GM19468 (cell line): Measurements from ENCODE around the gene TBX4.
"Not testable (repeated sequence)": the region's sequence is repeated elsewhere in the genome, so short reads cannot be mapped to it uniquely, and the experiment has no call there.

ENCODE experiments used
- ATAC-seq: cut with Tn5 transposase; IDR thresholded peaks from one replicate; pipeline ENCODE4 v1.9.1; 2021; ENCODE audit warnings: mild to moderate bottlenecking, moderate library complexity, moderate number of reproducible peaks; ENCODE audit not compliant: unreplicated experiment; ENCODE audit errors: extremely low read depth

The TBX4 gene

DNA sequence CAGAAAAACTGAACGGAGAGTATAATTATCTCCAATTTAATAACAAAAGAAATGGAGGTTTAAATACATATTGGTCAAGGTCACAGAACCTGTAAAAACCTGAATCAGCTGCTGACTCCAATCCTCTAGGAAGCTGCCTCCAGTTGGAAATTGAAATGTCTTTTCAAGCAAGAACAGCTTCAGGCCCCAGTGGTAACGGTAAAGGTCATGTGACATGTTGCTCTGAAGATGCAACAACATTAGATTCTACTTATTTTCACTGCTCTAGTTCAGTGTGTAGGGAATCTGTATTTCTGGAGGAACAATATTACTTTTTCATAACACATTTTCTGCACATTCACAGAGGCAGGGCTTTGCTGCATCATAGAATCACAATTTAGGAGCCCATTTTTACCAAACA, 58.8 kb downstream of the TBX4 start:
- no peak for ATAC-seq

DNA sequence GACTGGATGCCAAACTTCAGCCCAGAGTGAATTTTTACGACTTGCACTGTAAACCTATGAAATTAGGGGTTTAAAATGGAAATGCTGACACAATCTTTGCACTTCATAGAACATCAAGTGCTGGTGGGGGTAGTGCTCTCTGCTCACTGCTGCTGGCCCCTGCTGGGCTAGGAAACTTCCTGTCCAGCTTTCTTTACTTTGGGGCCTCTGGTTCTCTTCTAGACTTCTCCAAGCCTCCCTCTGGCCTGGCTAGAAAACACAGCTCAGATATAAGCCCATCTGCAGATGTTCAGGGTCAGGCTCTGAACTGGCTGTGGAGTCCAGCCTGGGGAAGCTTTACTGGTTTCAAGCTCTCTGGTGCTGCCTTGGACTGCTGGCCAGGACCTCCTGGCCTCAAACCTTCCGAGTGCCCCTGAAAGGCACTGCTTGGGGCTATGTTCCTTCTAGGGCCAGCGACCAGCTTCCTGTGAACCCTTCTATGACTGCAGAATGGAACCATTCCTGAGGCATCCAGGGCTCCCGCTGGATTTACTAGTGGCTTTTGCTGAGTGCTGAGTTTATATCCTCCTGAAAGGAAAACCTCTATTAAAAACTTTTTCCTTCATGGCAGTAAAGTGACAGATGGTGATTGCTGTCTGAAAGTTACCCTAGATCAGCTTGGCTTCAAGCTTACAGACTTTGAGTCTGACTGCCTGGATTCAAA, 59.4 kb downstream of the TBX4 start:
- no peak for ATAC-seq

DNA sequence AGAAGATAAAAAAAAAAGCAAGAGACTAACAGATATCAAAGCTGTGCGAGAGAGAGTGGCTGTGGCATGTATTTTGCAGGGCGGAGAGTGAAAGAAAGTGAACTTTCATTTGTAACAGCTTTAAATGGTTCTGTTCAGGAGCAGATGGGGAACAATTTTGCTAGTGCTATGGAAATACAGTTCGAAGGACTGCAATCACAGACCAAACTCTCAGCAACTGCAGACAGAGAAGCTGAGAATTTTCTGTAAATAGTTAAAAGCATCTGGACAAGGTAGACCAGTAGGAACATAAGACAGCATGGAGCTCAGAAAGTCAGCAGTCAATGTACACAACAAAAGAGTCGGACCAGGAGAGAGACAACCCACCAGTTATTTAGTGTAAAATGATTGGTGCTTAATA, 62.3 kb downstream of the TBX4 start:
- no peak for ATAC-seq

DNA sequence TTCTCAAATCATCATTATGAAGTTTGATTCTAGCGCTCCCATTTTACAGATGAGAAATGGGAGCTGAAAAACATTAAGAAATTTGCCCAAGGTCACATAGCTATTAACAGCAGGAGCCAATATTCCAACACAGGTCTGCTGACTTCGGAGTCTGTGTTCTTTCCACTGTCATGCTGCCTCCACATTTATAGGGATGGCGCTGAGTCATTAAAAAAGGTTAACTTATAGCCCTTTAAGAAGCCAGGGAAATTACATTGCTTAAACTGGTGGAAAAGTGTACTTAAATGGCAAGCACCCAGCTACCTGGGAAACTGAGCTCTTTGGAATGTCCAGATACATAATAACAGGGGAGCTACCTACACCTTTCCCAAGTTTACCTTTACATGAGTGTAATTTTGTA, 65.0 kb downstream of the TBX4 start:
- ATAC-seq: no peak

DNA sequence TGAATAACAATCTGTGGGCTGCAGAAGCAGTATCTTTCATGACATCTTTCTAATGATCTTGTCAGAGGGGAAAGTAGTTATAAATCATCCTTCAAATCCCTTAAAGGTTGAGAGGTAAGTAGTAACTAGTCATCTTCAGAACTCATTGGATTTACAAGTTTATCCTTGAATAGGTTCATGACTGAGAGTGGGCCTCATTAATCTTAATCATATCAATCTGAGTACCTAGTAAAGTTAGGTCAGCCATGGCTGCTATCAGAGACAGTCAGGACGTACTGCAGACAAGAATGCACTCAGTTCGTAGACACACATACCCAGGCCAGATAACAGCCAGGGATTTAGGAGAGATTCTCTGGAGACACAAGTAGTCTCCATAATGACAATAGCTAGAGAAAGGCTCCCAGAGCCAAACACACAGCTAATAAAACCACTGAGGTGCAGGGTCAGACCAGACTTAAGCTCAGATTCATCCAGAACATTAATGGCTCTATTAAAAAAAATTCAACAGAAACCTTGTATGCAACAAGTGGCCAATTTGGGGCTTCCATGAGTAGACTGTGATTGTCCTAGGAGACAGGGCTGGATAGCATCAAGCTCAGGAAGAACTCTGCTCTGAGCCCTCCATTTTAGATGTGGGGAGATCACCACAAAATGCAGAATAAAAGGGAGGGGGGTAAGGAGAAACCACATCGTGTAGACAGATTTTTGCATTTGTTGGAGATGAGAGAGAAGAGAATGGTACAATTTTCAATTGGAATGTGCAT, 65.8 kb downstream of the TBX4 start:
- no peak for ATAC-seq

DNA sequence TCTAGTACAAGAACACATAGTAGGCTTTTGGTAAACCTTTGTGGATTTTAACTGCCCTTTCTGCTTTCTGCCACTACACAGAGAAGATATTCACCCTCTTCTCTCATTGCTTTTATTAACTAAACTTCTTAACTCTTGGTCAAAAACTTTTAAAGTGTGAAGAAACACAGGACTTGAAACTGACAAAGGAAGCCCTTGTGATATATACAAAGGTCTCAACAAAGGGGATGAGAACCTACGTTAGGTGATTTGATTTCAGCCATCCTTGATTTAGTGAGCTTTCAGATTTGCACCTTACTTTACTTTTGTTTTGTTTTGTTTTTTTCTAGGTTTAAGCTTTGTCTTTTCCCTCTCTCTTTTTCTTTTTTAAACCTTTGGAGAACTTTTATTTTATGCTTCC, 66.9 kb downstream of the TBX4 start:
- ATAC-seq: no peak

DNA sequence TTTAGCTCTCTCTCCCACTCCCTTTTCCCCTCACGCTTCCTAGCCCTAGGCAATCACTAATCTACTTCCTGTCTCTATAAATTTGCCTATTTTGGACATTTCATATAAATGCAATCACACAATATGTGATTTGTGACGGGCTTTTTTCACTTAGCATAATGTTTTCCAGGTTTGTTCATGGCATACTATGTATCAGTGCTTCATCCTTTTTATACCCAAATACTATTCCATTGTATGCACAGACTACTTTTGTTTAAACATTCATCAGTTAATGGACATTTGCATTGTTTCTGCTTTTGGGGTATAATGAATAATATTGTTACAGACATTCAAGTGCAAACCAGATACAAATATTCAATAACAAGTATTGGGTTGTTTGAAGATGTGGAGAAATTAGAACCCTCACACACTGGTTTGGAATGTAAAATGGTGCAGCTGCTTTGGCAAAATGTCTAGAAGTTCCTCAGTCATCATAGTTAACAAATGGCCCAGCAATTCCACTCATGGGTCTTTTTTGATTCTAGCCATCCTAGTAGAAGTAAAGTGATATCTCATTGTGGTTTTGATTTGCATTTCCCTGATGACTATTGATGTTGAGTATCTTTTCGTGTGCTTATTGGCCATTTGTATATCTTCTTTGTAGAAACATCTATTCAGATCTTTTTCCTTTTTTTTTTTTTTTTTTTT, 67.7 kb downstream of the TBX4 start:
- ATAC-seq: no peak

DNA sequence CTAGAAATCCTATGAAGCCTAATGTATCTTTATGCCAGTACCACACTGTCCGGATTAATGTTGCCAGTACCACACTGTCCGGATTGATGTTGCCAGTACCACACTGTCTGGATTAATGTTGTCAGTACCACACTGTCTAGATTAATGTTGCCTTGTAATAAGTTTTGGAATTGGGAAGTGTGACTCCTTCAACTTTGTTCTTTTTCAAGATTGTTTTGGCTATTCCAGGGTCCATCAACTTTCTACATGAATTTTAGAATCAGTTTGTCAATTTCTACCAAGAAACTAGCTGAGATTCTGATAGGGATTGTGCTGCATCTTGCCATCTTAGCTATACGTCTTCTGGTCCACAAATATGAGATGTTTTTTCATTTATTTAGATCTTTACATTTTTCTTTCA, 68.7 kb downstream of the TBX4 start:
- no peak for ATAC-seq

DNA sequence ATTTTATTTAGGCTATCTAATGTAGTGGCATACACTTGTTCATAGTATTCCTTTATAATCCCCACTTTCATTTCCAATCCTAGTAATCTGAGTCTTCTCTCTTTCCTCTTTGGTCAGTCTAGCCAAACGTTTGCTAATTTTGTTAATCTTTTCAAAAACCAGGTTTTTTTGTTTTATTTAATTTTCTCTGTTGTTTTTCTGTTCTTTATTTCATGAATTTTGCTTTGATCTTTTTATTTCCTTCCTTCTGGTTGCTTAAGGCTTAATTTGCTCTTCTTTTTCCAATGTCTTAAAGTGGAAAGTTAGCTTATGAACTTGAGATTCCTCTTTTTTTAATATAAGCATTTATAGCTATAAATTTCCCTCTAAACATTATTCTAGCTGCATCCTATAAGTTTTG, 69.9 kb downstream of the TBX4 start:
- ATAC-seq: no peak

DNA sequence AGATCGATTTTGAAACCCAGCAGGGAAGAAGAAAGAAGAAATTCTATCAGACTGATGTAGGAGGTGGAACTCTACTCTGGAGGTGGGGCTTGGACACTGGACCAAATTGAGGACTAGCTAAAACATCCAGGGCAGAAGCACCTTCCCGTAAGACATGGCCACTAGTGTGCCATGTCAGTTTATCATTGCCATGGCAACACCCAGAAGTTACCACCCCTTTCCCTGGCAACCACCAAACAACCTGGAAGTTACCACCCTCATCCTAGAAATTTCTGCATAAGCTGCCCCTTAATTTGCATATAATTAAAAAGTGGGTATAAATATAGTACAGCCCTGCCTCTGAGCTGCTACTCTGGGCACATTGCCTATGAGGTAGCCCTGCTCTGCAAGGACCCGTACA, 72.1 kb downstream of the TBX4 start:
- no peak for ATAC-seq

DNA sequence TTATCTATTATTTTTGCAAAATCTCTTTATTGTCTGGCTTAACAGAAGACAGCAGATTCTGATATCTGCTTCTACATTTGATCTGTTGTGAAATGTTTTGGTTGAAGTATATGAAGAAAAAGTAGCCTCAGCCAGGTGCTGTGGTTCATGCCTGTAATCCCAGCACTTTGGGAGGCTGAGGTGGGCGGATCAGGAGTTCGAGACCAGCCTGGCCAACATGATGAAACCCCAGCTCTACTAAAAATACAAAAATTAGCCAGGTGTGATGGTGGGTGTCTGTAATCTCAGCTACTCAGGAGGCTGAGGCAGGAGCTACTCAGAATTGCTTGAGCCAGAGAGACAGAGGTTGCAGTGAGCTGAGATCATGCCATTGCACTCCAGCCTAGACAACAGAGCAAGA, 75.2 kb downstream of the TBX4 start:
- not testable (repeated sequence) for ATAC-seq

DNA sequence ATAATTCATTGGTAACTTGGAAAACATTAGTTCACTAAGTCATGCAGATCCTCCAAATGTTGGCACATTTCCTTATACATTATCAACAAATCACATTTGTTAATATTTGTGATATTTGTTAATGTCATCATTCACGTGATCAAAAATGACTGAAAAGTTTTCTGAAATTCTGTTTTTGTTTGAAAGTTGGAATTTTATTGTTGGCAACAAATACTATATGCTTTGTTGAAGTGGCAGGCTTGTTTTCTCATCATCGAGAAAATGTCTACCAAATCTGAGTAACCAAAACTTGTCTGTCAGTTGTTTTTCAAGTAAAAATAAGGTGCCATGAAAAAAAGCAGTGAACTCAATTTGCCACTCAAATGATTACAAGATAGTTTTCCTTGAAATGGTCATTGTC, 75.9 kb downstream of the TBX4 start:
- no peak for ATAC-seq

DNA sequence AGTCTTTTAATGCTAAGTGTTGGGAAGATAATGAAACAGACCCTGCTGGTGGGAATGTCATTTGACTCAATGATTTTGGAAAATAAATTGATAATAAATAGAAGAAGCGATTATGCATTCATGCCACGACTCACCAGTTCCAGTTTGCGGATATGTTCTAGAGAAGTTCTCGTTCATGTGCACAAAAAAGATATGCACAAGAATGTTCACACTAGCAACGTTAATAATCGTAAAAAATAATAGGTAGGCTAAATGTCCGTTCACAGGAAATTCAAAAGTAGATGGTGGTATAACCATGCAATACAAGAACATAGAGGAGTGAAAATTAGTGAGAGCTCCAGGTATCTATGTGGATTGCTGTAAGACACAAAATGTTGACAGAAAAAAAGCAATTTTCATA, 79.0 kb downstream of the TBX4 start:
- ATAC-seq: no peak

DNA sequence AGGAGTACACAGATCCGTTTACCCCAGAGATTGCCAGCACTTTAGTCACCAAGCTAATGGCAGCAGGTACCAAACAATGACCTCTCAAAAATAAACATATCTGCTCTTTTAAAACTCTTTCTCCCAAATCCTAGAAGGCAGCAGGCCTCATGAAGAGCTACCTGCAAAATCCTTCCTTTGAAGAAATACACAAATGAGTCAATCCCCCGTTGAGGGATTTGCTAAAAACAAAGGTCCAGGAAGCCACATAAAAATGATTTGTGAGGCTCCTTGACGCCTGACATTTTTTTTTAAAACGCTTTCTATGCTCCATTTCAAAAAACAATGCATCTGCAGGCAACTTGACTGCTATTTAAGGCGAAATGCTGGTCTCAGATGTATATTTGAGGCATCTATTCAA, 80.6 kb downstream of the TBX4 start:
- no peak for ATAC-seq

DNA sequence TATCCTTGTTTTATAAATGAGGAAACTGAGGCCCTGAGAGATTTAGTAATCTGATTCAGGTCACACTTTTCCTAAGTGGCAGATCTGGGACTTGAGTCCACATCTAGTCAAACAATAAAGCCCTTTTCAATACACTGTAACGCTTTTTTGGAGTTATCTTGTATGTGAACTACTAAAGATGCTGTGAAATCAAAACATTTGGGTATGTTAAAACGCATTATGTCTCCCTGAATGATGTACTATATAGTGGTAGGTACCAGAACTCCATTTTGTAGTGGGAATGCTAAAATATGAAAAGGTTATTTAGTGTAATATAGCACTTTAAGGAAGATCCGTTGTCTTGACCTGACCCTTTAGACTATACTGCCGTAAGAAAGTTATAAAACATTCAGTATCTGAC, 81.6 kb downstream of the TBX4 start:
- no peak for ATAC-seq

DNA sequence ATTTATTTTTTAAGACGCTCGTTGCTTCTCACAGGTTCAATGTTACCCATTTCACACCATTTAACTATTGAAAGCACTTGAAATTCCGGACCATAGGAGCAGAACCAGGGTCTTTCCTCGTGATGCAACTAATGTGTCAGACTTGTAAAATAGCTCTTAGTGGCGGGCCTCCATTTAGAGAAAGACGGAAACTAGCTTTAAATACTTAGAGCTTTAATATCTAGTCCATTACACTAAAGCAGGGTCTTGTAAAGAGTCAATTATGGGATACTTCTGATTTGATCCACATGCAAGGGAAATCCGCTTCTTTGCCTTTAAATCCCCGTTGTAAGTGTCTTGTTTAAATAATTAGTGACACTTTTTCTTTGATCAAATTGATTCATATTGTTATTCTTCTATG, 82.2 kb downstream of the TBX4 start:
- ATAC-seq: no peak
